BE2C (cell line): ENCODE results near the gene TFF2.

ENCODE experiments used
- DNase-seq: peaks from one replicate; pipeline ENCODE4 v3.0.0-alpha.2; 2020
- H3K27me3 ChIP-seq: fragments of 250-450 bp; sonication (Bioruptor Pico); 2 replicates; pipeline ENCODE4 v1.5.1; 2020; ENCODE audit warnings: mild to moderate bottlenecking
- H3K36me3 ChIP-seq: fragments of 250-450 bp; sonication (Bioruptor Pico); 2 replicates; pipeline ENCODE4 v1.5.1; 2020; ENCODE audit warnings: mild to moderate bottlenecking
- H3K4me1 ChIP-seq: fragments of 250-450 bp; sonication (Bioruptor Pico); 2 replicates; pipeline ENCODE4 v1.5.1; 2020
- H3K4me3 ChIP-seq: 2 replicates; pipeline ENCODE4 v1.5.1; 2011; ENCODE audit warnings: low read depth, low read length
- H3K9me3 ChIP-seq: fragments of 250-450 bp; sonication (Bioruptor Pico); 2 replicates; pipeline ENCODE4 v1.5.1; 2020
- CTCF ChIP-seq: IDR thresholded peaks from 2 replicates; pipeline ENCODE4 v1.5.1; 2012; ENCODE audit warnings: mild to moderate bottlenecking, low read depth, low read length

Gene TFF2

GRCh38 chr21:42366292-42367010, 15.7 kb upstream of the TFF2 start, which contains the start of gene TFF1:
Gene TFF1 (minus strand): TSS chr21:42366535. CDS start chr21:42366495, 40 bp downstream.
- Histone ChIP-seq H3K4me3 (no peak within 1 kb of the TSS), H3K36me3 (no peaks in the 10 kb centered on the region), H3K27me3 (peaks cover 29% of the 10 kb centered on the region), H3K9me3 (no peaks in the 10 kb centered on the region), H3K4me1 (no peaks in the 10 kb centered on the region)
- TF ChIP-seq CTCF, result no peak
- no peak for DNase-seq

- no peak for DNase-seq
- Histone ChIP-seq H3K9me3 (no peaks in the 10 kb centered on the region), H3K4me1 (no peaks in the 10 kb centered on the region), H3K4me3 (no peak overlapping the region), H3K36me3 (no peaks in the 10 kb centered on the region), H3K27me3 (peaks cover 31% of the 10 kb centered on the region)
- no peak for TF ChIP-seq CTCF
Measured at GRCh38 chr21:42365770-42366169, 15.0 kb upstream of the TFF2 start.

DNA sequence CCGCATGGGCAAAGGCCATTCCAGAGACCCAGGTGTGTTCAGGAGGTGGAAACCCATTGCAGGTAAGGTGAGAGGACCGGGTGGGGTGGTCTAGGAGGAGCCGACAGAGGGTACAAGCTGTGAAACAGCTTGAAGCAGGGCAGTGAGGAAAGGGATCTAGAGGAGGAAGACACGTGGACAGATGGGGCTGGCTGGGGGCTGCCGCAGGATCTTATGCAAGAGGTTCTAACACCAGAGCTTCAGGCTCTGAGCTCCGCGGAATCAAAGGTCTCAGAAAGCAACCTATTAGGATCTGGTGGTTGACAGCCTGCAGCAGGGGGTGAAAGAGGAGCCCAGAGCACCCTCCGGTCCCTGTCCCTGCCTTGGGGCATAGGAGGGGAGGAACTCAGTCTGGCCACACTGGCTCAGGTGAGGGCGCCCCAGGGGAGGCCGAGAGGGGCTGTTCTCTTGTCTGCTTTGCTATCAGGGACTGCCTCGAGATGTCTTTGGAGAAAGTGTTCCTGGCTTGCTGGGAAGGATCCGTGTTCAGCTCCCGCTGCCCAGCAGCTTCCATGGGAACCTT, 13.6 kb upstream of the TFF2 start:
- H3K9me3 ChIP-seq, result no peaks in the 10 kb centered on the region
- H3K4me1 ChIP-seq, result no peaks in the 10 kb centered on the region
- no peak for DNase-seq
- H3K36me3 ChIP-seq, result no peaks in the 10 kb centered on the region
- no peak for TF ChIP-seq CTCF
- no peak overlapping the region for H3K4me3 ChIP-seq
- H3K27me3 ChIP-seq, result peaks cover 31% of the 10 kb centered on the region

GRCh38 chr21:42363312-42363711, 12.5 kb upstream of the TFF2 start:
- no peak for TF ChIP-seq CTCF
- Histone ChIP-seq H3K9me3 (no peaks in the 10 kb centered on the region), H3K4me3 (no peak overlapping the region), H3K4me1 (no peaks in the 10 kb centered on the region), H3K36me3 (no peaks in the 10 kb centered on the region), H3K27me3 (peaks cover 31% of the 10 kb centered on the region)
- DNase-seq, result no peak

DNA sequence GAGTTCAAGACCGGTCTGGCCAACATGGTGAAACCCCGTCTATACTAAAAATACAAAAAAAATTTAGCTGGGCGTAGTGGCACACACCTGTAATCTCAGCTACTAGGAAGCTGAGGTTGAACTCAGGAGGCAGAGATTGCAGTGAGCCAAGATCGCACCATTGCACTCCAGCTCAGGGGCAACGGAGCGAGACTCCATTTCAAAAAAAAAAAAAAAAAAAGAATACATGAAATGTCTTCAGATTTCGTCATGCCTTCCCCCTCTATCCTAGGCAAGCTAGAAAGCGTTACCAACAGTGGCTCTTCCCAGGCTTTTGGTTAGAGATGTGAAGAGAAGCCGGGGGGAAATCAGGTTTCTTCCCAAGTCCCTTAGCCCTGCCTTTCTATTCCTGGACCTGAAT, 11.9 kb upstream of the TFF2 start:
- no peak for DNase-seq
- H3K27me3 ChIP-seq, result peaks cover 31% of the 10 kb centered on the region
- H3K4me1 ChIP-seq, result no peaks in the 10 kb centered on the region
- H3K4me3 ChIP-seq, result no peak overlapping the region
- H3K36me3 ChIP-seq, result no peaks in the 10 kb centered on the region
- TF ChIP-seq CTCF, result no peak
- H3K9me3 ChIP-seq, result no peaks in the 10 kb centered on the region

DNA sequence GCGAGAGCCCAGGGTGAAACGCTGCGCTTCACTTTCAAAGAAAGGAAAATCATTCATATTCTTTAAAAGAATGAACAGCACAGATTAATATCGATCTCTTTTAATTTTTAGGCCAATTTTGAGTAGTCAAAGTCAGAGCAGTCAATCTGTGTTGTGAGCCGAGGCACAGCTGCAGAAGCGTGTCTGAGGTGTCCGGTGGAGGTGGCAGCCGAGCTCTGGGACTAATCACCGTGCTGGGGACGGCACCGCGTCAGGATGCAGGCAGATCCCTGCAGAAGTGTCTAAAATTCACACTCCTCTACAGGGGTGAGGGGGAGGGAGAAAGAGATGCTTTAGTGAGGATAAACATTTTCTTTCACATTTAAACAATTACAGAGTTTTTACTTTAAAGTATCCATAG, 11.4 kb upstream of the TFF2 start:
- Histone ChIP-seq H3K4me1 (no peaks in the 10 kb centered on the region), H3K4me3 (no peak overlapping the region), H3K9me3 (no peaks in the 10 kb centered on the region), H3K27me3 (peaks cover 31% of the 10 kb centered on the region), H3K36me3 (no peaks in the 10 kb centered on the region)
- no peak for TF ChIP-seq CTCF
- no peak for DNase-seq
